Non-pigmented ciliary epithelial cell (primary cell): ENCODE data around the gene B4GALNT3.

Source experiments
- DNase-seq: peaks from one replicate; pipeline ENCODE4 v3.0.0-alpha.2; 2010; ENCODE audit warnings: low read depth

B4GALNT3 gene

DNA sequence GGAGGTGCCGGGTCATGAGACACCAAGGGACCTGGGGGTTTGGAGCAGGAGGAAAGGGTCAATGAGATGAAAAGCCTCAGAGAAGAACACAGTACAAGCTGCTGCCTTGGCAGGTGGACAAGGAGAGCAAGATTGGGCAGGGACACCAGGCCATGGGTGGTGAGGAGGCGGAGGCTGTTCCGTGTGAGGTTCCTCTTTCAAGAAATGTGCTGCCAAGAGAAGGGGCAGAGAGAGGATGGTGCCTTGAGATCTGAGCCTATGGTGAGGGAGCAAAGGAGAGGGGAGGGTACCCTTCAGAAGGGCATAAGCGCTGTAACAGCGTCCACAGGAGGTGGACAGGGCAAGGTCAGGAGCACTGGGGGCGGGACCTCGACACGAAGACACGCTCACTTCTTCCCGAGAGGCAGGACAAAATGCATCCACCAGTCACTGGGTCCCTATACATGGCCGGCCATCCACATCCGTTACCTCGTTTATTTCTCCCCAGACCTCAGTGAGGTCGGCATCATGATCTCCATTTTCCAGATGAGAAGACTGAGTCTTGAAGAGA lies 100.2 kb downstream of the B4GALNT3 start:
- DNase-seq, result no peak

DNA sequence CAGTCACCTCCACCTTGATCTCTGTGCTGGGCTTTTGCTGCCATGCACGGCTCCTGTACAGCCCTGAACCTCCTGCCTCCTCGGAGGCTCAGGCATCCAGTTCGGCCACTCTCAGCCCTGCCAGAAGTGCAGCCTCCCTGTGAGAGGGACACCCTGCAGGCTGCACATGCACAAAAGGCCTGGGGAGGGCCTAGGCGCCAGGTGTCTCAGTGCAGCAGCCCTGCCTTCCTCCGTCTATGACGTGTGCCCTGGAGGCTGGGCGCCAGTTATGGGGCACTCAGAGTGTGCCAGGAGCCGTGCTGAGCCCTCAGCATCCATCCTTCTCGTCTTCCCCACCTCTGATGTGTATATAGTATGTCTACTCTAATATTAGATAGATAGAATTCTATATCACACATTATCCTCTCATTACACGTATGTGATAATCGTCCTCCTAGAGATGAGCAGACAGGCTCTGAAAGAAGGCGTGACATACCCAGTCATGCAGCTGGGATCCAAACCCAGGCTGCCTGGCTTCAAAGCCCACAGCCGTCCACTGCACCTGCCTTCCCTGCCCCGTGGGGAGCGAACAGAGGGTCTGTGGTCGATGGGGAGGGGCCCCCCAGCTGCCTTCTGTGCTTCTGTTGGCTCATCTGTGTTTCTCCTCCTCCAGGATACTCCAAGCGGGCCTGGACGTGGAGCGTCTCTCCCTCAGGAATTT lies 101.1 kb downstream of the B4GALNT3 start:
- no peak for DNase-seq

- no peak for DNase-seq
These were observed 101.6 kb downstream of the B4GALNT3 start for GRCh38 chr12:561391-561705.

DNA sequence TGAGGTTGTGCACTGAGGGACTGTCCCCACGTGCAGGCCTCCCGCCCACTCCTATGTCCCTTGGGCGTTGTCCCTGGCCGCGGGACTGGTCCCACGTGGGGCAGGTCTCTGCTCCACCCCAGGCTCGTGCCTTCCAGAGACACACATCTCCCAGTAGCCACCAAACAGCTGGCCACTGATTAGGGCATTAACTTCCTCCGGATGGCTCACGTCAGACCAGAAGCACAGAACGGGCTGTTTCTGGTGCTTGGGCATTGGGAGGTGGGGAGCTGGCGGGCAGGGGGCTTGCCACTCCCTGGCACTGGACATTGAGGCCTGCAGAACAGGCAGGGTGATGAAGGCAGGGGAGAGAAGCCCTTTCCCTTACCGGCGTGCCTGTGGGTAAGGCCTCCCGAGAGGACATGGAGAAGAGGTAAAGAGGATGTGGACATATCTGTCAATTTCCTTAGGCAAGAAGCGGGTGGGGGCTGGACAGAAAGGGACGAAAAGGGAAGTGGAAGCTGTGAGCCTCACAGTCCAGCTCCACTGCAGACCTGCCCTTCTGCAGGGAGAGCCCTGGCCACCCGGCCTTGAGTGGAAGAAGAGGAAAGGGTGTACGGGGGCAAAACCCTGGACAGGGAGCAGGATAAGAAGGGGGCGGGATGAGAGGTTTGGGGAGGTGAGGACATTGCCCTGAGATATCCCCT lies 102.3 kb downstream of the B4GALNT3 start:
- DNase-seq, result no peak

DNA sequence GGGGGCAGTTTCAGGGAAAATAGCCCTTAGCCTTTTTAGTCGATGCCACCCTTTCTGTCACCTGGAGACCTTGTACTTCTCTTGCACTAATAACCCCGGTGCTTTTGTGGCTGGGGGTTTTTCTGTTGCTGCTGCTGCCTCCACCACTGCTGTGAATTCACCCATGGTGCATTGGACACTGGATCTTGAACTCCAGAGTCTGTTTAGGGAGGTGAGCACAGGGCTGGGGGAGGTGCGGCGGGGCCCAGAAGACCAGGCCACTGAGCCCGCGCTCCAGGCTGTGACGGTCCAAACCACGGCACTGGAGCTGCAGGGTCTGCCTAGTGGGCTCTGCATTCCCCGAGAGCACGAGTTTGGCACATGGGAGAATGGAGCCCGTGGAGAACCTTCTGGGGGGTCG lies 102.9 kb downstream of the B4GALNT3 start:
- no peak for DNase-seq

- DNase-seq, result no peak
These were observed 103.6 kb downstream of the B4GALNT3 start for GRCh38 chr12:563250-563781.

- DNase-seq, result no peak
These were observed 104.1 kb downstream of the B4GALNT3 start for GRCh38 chr12:563787-564298.

DNA sequence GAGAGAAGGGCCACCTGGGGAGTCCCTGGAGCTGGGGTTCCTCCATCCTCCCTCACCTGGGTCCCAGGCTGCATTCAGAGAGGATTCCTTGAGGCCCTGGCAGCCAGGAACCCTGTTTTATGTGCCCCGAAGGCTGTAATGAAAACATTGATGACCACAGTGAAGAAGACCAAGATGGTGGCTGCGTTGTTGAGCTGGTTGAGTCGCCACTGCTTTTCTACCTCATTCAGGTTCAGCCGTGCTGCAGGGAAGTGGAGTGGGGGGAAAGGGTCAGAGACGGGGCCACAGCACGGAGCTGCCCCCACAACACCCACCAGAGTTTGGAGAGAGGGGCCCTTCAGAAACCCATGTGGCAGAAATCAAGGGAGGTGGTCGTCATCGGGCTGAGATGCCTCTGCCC lies 105.4 kb downstream of the B4GALNT3 start:
- no peak for DNase-seq

GRCh38 chr12:565589-566105 lies 105.9 kb downstream of the B4GALNT3 start:
- no peak for DNase-seq

- DNase-seq, result no peak
These were observed 108.7 kb downstream of the B4GALNT3 start for GRCh38 chr12:568486-568885.

GRCh38 chr12:569091-569676 lies 109.4 kb downstream of the B4GALNT3 start:
- DNase-seq, result no peak

DNA sequence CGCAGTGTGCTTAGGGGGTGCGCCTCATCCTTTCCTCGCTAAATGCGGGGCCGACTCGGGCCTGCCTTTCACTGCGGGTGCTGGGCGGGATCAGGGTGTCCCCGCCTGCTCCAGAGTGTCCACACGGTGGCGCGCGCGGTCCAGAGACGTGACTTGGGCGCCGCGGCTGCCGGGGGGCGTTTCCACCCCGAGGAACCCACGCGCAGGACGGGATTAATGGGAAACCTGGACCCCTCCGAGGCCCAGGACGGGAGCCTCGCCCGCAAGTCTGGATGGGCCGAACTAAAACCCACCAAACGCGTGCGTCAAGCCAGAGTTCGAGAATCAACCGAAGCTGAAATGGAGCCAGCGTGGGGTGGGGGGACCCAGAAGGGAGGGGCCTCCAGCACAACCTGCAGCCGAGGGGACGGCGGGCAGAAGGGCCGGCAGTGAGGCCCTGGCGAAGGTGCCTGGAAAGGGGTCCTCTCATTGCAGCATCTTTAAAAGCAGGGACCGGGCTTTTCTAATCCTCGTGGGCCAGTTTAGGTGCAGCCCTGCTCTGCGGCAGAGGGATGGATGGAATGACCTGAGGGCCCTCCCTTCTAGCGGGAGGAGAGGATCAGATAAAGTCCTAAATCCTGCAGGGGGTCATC lies 110.2 kb downstream of the B4GALNT3 start:
- no peak for DNase-seq

GRCh38 chr12:570435-570920 lies 110.7 kb downstream of the B4GALNT3 start:
- no peak for DNase-seq

- no peak for DNase-seq
These were observed 111.4 kb downstream of the B4GALNT3 start for GRCh38 chr12:570921-571794.

DNA sequence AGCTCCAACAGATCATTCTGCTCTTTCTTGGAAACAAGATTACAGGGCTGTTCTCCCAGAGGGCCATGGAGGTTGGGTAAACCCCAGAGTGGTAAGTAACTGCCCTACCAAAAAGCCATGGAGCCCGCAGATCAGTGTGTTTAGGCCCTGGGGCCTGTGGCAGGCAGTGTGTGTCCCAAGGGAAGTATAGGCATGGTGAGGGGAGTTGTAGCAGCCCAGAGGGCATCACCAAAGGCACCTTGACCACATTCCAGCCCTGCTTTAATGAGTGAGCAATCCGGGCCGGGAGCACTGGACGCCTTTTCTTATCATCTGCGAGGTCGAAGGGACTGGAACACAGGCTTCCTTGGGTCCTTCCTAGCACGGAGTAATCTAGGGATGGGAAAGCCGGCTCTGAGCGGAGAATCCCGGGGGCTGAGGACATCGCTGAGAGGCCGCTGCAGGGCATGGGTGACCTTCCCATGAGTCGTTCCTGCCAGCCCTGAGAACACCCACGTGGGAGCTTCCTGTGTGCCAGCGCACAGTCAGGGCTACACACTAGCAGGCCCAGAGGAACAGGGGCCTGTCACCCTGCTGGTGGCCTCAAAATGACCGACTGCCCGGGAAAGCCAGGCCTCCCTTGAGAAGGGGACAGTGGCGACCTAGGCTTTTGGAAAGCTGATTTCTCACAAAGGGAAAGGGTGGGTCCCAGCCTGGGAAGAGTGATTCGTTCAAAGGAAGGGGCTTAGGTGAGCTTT lies 112.2 kb downstream of the B4GALNT3 start:
- DNase-seq, result no peak

DNA sequence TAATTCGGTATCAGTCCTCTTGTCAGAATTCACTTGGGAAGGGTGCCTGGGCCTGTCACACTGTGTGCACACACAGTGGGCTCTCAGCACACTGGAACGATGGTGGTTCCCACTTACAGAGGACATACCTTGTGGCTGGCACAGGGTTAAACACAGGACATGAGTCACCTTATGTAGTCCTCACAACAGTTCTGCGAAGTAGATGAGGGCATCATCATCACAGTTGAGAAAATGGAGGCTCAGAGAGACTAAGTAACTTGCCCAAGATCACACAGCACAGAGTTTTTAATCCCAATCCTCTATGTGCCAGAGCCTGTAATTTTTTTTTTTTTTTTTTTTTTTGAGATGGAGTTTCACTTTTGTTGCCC lies 112.8 kb downstream of the B4GALNT3 start:
- no peak for DNase-seq

DNA sequence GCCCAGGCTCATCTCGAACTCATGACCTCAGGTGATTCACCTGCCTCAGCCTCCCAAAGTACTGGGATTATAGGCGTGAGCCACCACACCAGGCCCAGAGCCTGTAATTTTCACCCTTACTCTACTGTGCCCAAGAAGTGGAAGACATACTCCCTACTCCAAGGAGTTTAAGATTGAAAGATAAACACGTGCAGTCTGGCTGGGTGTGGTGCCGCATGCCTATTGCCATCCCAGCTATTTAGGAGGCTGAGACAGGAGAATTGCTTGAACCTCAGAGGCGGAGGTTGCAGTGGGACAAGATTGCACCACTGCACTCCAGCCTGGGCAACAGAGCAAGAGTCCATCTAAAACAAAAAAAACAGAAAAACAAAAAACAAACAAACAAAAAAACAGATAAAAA lies 113.5 kb downstream of the B4GALNT3 start:
- DNase-seq, result no peak

DNA sequence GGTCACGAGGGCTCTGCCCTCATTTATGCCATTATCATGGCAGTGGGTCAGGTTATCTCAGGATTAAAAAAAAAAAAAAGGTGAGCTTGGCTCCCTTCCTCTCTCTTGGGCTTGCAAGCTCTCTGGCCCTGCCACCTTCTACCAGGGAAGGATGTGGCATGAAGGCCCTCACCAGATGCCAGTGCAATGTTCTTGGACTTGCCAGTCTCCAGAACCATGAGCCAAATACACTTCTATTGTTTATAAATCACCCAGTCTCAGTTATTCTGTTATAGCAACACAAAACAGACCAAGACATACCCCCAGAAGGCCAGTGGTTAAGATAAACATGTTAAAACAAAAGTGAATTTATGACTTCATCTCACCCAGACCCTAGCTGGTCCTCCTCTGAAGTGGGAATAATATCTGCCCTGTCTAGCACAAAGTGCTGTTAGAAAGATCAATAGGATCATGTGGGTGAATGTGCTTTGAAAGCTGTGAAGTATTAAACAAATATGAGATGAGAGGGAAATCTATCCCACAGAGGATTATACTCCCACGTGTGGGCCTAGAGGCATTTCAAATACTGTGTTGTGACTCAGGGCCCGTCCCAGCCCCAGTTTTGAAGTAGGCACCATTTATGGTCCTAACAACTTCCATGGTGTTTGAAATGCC lies 114.9 kb downstream of the B4GALNT3 start:
- DNase-seq, result peak; percentile 38

DNA sequence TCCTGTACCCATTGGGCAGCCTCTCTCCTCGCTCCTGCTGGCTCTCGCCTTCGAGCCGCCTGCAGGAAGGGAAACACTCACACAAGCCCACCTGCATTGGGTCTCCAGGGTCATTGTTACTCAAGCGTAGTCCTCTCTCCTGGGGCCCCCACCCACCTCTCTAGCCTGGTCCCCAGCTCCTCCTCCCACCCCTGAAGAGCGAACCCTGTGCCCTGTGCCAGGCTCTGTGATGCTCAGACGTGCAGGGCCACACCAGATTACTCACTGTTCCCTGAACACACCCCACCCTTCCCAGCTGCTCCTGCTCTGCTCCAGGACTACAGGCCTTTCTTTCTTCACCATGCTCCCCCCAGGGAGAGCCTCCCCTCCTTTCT lies 115.4 kb downstream of the B4GALNT3 start:
- DNase-seq, result no peak
